NCI-H187 treated with DMSO at 0.1 percent for 48 hours (cell line): Measurements from ENCODE around the gene OGFOD2.
A peak's percentile ranks its signal among the peaks of the same experiment; 100 is the strongest.
"Not testable (repeated sequence)": the region's sequence is repeated elsewhere in the genome, so short reads cannot be mapped to it uniquely, and the experiment has no call there.

ENCODE experiments used
- DNase-seq: peaks from one replicate; lab custom pipeline; 2025; lab: John Stamatoyannopoulos, UW

The OGFOD2 gene

GRCh38 chr12:122974892-122975789 is at the start of gene OGFOD2:
Gene OGFOD2 (plus strand): TSS chr12:122975244. CDS start chr12:122975252, 8 bp downstream.
- peak; percentile 78 for DNase-seq

- no peak for DNase-seq
Observed at GRCh38 chr12:122927756-122928403, 47.2 kb upstream of the OGFOD2 start.

- no peak for DNase-seq
Observed at GRCh38 chr12:122928404-122929147, 46.5 kb upstream of the OGFOD2 start.

- no peak for DNase-seq
Observed at GRCh38 chr12:122929148-122929538, 45.9 kb upstream of the OGFOD2 start.

GRCh38 chr12:122929812-122930211 is 45.2 kb upstream of the OGFOD2 start:
- DNase-seq, result no peak

GRCh38 chr12:122932207-122932606 is 42.8 kb upstream of the OGFOD2 start:
- no peak for DNase-seq

GRCh38 chr12:122934722-122935121 is 40.3 kb upstream of the OGFOD2 start:
- DNase-seq, result no peak

GRCh38 chr12:122935318-122935717 is 39.7 kb upstream of the OGFOD2 start:
- DNase-seq, result no peak

- no peak for DNase-seq
Observed at GRCh38 chr12:122937622-122938091, 37.4 kb upstream of the OGFOD2 start.

GRCh38 chr12:122939125-122939524 is 35.9 kb upstream of the OGFOD2 start:
- no peak for DNase-seq

GRCh38 chr12:122941351-122941750 is 33.7 kb upstream of the OGFOD2 start:
- DNase-seq, result not testable (repeated sequence)

- DNase-seq, result no peak
Observed at GRCh38 chr12:122942637-122943036, 32.4 kb upstream of the OGFOD2 start.

GRCh38 chr12:122943196-122943595 is 31.8 kb upstream of the OGFOD2 start:
- no peak for DNase-seq

GRCh38 chr12:122944605-122945592 is 30.1 kb upstream of the OGFOD2 start:
- DNase-seq, result no peak

- DNase-seq, result no peak
Observed at GRCh38 chr12:122946690-122947341, 28.2 kb upstream of the OGFOD2 start.

GRCh38 chr12:122947352-122947792 is 27.7 kb upstream of the OGFOD2 start:
- DNase-seq, result no peak

GRCh38 chr12:122948605-122949004 is 26.4 kb upstream of the OGFOD2 start:
- no peak for DNase-seq

- no peak for DNase-seq
Observed at GRCh38 chr12:122949405-122949804, 25.6 kb upstream of the OGFOD2 start.

GRCh38 chr12:122949816-122950675 is 25.0 kb upstream of the OGFOD2 start:
- DNase-seq, result no peak

GRCh38 chr12:122951406-122951805 is 23.6 kb upstream of the OGFOD2 start:
- DNase-seq, result no peak
